WI38 (cell line): ENCODE data around the gene MRPS12.

ENCODE experiments used
- H3K4me3 ChIP-seq: 2 replicates; pipeline ENCODE4 v1.5.1; 2011; ENCODE audit warnings: low read depth, mild to moderate bottlenecking, control low read depth, low read length
- TF ChIP-seq, protein P1 (sequence below): IDR thresholded peaks from 2 replicates; pipeline ENCODE4 v1.5.1; 2012; ENCODE audit warnings: low read depth, mild to moderate bottlenecking, control low read depth, low read length

MRPS12 gene

DNA sequence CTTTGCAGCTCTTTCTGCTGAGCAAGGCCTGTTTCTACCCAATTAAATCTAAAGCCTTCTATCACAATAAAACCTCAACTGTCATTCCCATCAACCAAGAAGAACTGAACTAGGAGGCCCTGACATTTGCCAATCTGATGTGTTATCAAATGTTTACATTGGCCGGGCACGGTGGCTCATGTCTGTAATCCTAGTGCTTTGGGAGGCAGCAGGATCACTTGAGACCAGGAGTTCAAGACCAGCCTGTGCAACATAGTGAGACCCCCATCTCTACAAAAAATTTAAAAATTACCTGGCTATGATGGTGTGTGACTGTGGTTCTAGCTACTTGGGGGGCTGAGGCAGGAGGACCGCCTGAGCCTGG, 47.6 kb downstream of the MRPS12 start:
- TF ChIP-seq, protein P1, sequence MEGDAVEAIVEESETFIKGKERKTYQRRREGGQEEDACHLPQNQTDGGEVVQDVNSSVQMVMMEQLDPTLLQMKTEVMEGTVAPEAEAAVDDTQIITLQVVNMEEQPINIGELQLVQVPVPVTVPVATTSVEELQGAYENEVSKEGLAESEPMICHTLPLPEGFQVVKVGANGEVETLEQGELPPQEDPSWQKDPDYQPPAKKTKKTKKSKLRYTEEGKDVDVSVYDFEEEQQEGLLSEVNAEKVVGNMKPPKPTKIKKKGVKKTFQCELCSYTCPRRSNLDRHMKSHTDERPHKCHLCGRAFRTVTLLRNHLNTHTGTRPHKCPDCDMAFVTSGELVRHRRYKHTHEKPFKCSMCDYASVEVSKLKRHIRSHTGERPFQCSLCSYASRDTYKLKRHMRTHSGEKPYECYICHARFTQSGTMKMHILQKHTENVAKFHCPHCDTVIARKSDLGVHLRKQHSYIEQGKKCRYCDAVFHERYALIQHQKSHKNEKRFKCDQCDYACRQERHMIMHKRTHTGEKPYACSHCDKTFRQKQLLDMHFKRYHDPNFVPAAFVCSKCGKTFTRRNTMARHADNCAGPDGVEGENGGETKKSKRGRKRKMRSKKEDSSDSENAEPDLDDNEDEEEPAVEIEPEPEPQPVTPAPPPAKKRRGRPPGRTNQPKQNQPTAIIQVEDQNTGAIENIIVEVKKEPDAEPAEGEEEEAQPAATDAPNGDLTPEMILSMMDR = no peak

DNA sequence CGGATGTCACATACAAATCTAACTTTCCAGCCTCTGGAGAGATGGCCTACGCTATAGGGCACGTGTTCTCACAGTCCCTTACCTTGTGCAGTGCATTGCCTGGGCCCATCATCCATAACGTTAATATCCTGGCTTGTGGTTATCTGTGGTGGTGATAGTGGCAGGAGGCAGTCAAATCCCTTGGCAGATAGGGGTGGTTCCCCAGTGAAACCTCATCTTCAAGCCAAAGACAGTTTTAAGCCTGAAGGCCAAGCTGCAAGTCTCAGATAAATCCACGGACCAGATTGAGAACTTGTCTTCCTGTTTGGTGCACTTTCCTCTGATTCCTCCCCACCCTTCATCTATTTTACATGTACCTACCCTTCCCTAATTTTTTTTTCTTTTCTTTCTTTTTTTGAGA, 49.1 kb downstream of the MRPS12 start:
- H3K4me3 ChIP-seq = no peak overlapping the region
- TF ChIP-seq, protein P1 = no peak

More for the DNA sequence above, 47.6 kb downstream of the MRPS12 start:
- no peak overlapping the region for H3K4me3 ChIP-seq

DNA sequence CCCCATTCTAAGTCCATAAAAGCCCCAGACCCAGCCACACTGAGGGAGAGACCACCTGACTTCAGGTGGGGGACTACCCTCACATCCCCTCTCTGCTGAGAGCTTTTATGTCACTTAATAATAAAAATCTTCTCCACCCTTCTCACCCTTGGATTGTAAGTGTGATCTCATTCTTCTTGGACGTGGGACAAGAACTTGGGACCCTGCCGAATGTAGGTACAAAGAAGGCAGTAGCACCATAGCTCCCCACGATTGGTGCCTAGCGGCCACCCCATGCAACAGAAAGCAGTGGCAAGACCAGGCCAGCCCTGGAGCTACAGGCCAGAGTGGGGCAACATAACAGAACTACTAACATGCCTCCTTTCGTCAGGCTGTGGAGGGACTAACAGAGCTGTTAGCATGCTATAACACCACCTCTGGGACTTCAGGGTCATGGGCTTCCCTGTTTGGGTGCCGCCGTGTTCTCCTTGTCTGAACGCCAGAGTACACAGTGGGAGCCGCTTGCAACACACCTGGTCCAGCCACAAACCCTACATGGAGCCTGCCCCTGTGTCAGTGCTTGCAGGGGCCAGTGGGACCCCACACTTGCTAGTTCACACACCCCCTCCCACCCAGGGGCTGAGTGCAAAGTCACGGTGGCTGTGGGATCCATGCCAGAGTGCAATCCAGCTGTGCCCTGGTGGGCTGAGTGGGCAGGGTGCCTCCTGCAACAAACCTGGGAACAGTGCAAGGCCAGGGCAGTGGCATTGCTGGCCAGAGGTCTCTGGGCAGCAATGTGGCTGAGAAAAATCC, 50.0 kb downstream of the MRPS12 start:
- no peak overlapping the region for H3K4me3 ChIP-seq
- TF ChIP-seq, protein P1 = no peak
